Type B pancreatic cell (in vitro differentiated cells): Measurements from ENCODE around the gene TCFL5. TPM values are rescaled to one million over a fixed set of nuclear protein-coding genes. Genes with fewer than 3 reads are reported as not detected.

Experiments used
- DNase-seq: peaks from one replicate; pipeline ENCODE4 v3.0.0; 2021; ENCODE audit warnings: mixed read lengths; ENCODE audit not compliant: unreplicated experiment; ENCODE audit errors: extremely low spot score
- H3K27ac Mint-ChIP-seq: 2 replicates; pipeline ENCODE4 v1.8.0; 2021; ENCODE audit warnings: mild to moderate bottlenecking, mixed read lengths
- H3K27me3 Mint-ChIP-seq: 2 replicates; pipeline ENCODE4 v1.8.0; 2021; ENCODE audit warnings: mixed read lengths
- H3K36me3 Mint-ChIP-seq: 2 replicates; pipeline ENCODE4 v1.8.0; 2021; ENCODE audit warnings: mixed read lengths
- H3K4me1 Mint-ChIP-seq: one replicate; pipeline ENCODE4 v1.8.0; 2021; ENCODE audit warnings: mixed read lengths; ENCODE audit not compliant: unreplicated experiment
- H3K4me3 Mint-ChIP-seq: 2 replicates; pipeline ENCODE4 v1.8.0; 2021; ENCODE audit warnings: mild to moderate bottlenecking, mixed read lengths
- H3K9me3 Mint-ChIP-seq: 2 replicates; pipeline ENCODE4 v1.8.0; 2021; ENCODE audit warnings: mixed read lengths
- CTCF ChIP-seq: fragments of 200-600 bp; sonication (generic); conservative IDR thresholded peaks from 2 replicates; pipeline ENCODE4 v1.5.0; 2021; ENCODE audit warnings: antibody characterized with exemption, mild to moderate bottlenecking
- total RNA-seq: library from RNA; stranded (reverse); gene quantifications from 2 replicates; pipeline ENCODE4 v1.2.1, GENCODE V29; 2021; ENCODE audit warnings: low replicate concordance

Gene TCFL5
- total RNA-seq, 1 donor from 2014 or later = 11.8 TPM

GRCh38 chr20:62878244-62879038 lies 16.8 kb upstream of the TCFL5 start:
- TF ChIP-seq CTCF = no peak
- Mint-ChIP-seq H3K4me1 (peaks cover 19% of the 10 kb centered on the region), H3K9me3 (no peaks in the 10 kb centered on the region), H3K27ac (no peak overlapping the region), H3K4me3 (no peak overlapping the region), H3K27me3 (peaks cover 3% of the 10 kb centered on the region), H3K36me3 (peaks cover 6% of the 10 kb centered on the region)
- DNase-seq = no peak

DNA sequence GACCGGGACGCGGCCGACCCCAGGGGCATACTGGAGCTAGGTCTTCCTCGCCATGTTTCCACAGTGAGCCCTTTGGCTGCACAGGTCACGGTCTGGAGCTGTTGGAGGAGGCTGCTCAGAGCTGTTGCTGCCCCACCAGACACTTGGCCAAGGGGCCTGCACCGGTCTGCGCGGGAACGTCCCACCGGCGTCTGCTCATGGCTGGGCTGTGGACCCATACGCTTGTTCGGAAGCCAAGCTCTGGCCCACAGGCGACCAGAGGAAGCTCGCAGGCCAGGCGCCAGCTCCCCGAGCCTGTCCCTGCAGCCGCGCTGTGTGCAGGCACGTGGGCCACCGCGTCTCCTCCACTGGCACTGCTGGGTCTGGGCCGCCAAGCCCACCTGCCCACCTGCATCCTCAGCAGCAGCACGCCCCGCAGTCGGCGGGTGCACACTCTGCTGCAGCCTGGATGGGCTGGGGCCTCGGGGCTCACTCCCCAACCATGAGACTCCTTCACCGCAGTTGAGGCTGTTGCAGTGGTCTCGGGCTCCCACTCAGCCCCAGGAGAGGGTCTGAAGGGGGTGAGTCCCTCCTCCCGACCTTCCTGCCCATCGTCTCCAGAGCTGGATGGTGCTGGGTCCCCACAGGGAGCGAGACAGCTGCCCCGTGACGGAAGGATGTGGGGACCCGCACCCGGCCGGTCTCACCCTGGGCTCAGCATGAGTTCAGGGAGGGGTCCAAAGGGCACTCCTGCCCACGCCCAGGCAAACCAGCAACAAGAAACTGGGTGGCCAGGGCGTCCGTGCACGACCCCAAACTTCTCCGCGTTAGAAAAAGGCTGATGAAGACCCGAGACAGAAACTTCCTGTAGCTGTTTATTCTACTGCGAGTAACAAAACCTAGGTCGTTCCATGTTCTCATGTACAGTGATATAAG lies 15.5 kb upstream of the TCFL5 start:
- H3K9me3 Mint-ChIP-seq = no peaks in the 10 kb centered on the region
- DNase-seq = no peak
- H3K4me3 Mint-ChIP-seq = no peak overlapping the region
- TF ChIP-seq CTCF = no peak
- H3K27me3 Mint-ChIP-seq = peaks cover 3% of the 10 kb centered on the region
- H3K36me3 Mint-ChIP-seq = peaks cover 6% of the 10 kb centered on the region
- no peak overlapping the region for H3K27ac Mint-ChIP-seq
- H3K4me1 Mint-ChIP-seq = peaks cover 19% of the 10 kb centered on the region

DNA sequence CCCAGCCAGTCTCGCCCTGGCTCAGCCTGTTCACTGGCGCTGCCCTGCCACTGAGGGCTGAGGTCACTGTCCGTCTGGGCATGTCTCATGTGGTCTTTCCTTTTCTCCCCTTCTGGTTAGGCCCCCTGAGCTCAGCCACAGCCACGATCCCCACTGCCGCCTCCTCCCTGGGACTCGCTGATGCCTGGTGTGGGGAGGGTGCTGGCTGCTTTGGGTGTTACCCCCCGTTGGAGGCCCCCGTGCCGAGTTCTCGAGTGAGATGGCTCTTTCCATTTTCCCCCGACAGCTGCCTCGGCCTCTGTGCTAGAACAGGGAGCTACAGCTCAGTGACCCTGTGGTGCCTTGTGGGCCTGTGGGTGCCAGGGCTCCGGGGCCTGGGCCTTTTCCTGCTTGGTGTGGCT lies 14.9 kb upstream of the TCFL5 start:
- TF ChIP-seq CTCF = no peak

GRCh38 chr20:62875419-62876361 lies 14.1 kb upstream of the TCFL5 start:
- peak overlapping the region; percentile 82 for H3K4me3 Mint-ChIP-seq
- TF ChIP-seq CTCF = peak; percentile 62
- DNase-seq = peak; percentile 82
- H3K9me3 Mint-ChIP-seq = no peaks in the 10 kb centered on the region
- peaks cover 3% of the 10 kb centered on the region for H3K27me3 Mint-ChIP-seq
- H3K4me1 Mint-ChIP-seq = peaks cover 19% of the 10 kb centered on the region
- H3K36me3 Mint-ChIP-seq = no peaks in the 10 kb centered on the region
- peak overlapping the region; percentile 87 for H3K27ac Mint-ChIP-seq

More for the DNA sequence above, 14.9 kb upstream of the TCFL5 start:
- H3K4me3 Mint-ChIP-seq = no peak overlapping the region
- DNase-seq = no peak
- no peak overlapping the region for H3K27ac Mint-ChIP-seq
- H3K9me3 Mint-ChIP-seq = no peaks in the 10 kb centered on the region
- H3K4me1 Mint-ChIP-seq = peaks cover 19% of the 10 kb centered on the region
- H3K36me3 Mint-ChIP-seq = peaks cover 3% of the 10 kb centered on the region
- peaks cover 3% of the 10 kb centered on the region for H3K27me3 Mint-ChIP-seq

- H3K27ac Mint-ChIP-seq = peak overlapping the region; percentile 90
- no peak for TF ChIP-seq CTCF
- H3K36me3 Mint-ChIP-seq = no peaks in the 10 kb centered on the region
- DNase-seq = no peak
- peaks cover 3% of the 10 kb centered on the region for H3K27me3 Mint-ChIP-seq
- H3K4me3 Mint-ChIP-seq = peak overlapping the region; percentile 55
- peaks cover 19% of the 10 kb centered on the region for H3K4me1 Mint-ChIP-seq
- H3K9me3 Mint-ChIP-seq = no peaks in the 10 kb centered on the region
These were observed 13.3 kb upstream of the TCFL5 start for GRCh38 chr20:62874964-62875344.
